Panc1 (cell line): ENCODE measurements around the gene NR2C2. TPM values are rescaled to one million over a fixed set of nuclear protein-coding genes. Genes with fewer than 3 reads are reported as not detected.

Source experiments
- ATAC-seq: fragments of 200-7000 bp; cut with Tn5 transposase; 2 replicates; pipeline ENCODE4 v1.9.1; 2020; ENCODE audit warnings: mild to moderate bottlenecking, moderate library complexity
- BruUV-seq: library from RNA; stranded (reverse); fragments of 400-500 nt; replicated peaks from 2 replicates; lab custom pipeline; 2021; lab: Mats Ljungman, UMichigan
- CTCF ChIA-PET: fragments of 300-600 bp; sonication (Branson Sonifier 250); formaldehyde crosslinking; loops from one replicate; lab custom pipeline; 2022; ENCODE audit warnings: antibody characterized with exemption; lab: Charles Lee
- POLR2A ChIA-PET: fragments of 300-600 bp; sonication (Branson Sonifier 250); formaldehyde crosslinking; loops from one replicate; lab custom pipeline; 2022; ENCODE audit warnings: antibody characterized with exemption; lab: Charles Lee
- DNase-seq: peaks from one replicate; pipeline ENCODE4 v3.0.0-alpha.2; 2010; ENCODE audit warnings: low read depth, low spot score
- H3K27ac ChIP-seq: 2 replicates; pipeline ENCODE4 v1.5.1; 2011; ENCODE audit warnings: mild to moderate bottlenecking, low read length, inconsistent platforms
- H3K27me3 ChIP-seq: fragments of 200-500 bp; sonication (Bioruptor generic); 2 replicates; pipeline ENCODE4 v1.6.0; 2014; ENCODE audit warnings: low read length, inconsistent platforms; ENCODE audit not compliant: control insufficient read depth, insufficient read depth
- H3K36me3 ChIP-seq: fragments of 200-500 bp; sonication (Bioruptor generic); 2 replicates; pipeline ENCODE4 v1.5.1; 2014; ENCODE audit warnings: inconsistent platforms, mild to moderate bottlenecking, low read length, moderate library complexity; ENCODE audit not compliant: control insufficient read depth, insufficient read depth
- H3K4me1 ChIP-seq: 2 replicates; pipeline ENCODE4 v1.5.1; 2011; ENCODE audit warnings: inconsistent platforms, mild to moderate bottlenecking, low read length, moderate library complexity; ENCODE audit not compliant: control insufficient read depth, insufficient read depth
- H3K4me3 ChIP-seq, 2 experiments: 2 replicates each; pipeline ENCODE4 v1.5.1; 2011 to 2012; ENCODE audit warnings: low read depth in 2 of 2, low read length in 2 of 2, mild to moderate bottlenecking in 2 of 2, inconsistent platforms in 1 of 2, moderate library complexity in 1 of 2
- H3K9me3 ChIP-seq: fragments of 200-500 bp; sonication (Bioruptor generic); 2 replicates; pipeline ENCODE4 v1.5.1; 2014; ENCODE audit warnings: low read depth, mild to moderate bottlenecking, inconsistent platforms, low read length, moderate library complexity; ENCODE audit not compliant: control insufficient read depth, insufficient read depth
- POLR2AphosphoS5 ChIP-seq: IDR thresholded peaks from 2 replicates; pipeline ENCODE4 v1.6.1; 2012; ENCODE audit warnings: mild to moderate bottlenecking, low read depth, low read length, moderate library complexity
- SIN3A ChIP-seq: IDR thresholded peaks from 2 replicates; pipeline ENCODE4 v1.6.1; 2012; ENCODE audit warnings: low read depth, mild to moderate bottlenecking, low read length, moderate library complexity, borderline replicate concordance; ENCODE audit not compliant: insufficient read depth
- TCF7L2 ChIP-seq: IDR thresholded peaks from 2 replicates; pipeline ENCODE4 v1.6.1; 2011; ENCODE audit warnings: mild to moderate bottlenecking, low read depth, low read length, inconsistent platforms
- in situ Hi-C: cut with HindIII; loops from 2 replicates; pipeline ENCODE4 v1.10.0; 2016; ENCODE audit warnings: low sequenced_read_pairs, low pct_unique_long_range_greater_than_20kb
- intact Hi-C: fragments of 100-400 bp; cut with micrococcal nuclease; formaldehyde crosslinking; loops from one replicate; pipeline ENCODE4 v1.10.0; 2022; ENCODE audit not compliant: unreplicated experiment
- total RNA-seq: library from RNA; stranded (reverse); gene quantifications from one replicate; pipeline ENCODE4 v1.2.1, GENCODE V29; 2021; ENCODE audit not compliant: unreplicated experiment
- TF ChIP-seq, protein P1 (sequence below): fragments of 450-650 bp; IDR thresholded peaks from 2 replicates; pipeline ENCODE4 v1.5.1; 2017; ENCODE audit warnings: mild to moderate bottlenecking
- TF ChIP-seq, protein P2 (sequence below), 2 experiments: IDR thresholded peaks; 2 replicates each; pipeline ENCODE4 v1.6.1; 2011 to 2012; ENCODE audit warnings: low read depth in 2 of 2, control low read depth in 1 of 2, low read length in 1 of 2, mild to moderate bottlenecking in 1 of 2, moderate library complexity in 1 of 2; ENCODE audit not compliant: insufficient read depth in 1 of 2

NR2C2 gene
- total RNA-seq, 1 experiment from 2014 or later, result 30.6 TPM

DNA sequence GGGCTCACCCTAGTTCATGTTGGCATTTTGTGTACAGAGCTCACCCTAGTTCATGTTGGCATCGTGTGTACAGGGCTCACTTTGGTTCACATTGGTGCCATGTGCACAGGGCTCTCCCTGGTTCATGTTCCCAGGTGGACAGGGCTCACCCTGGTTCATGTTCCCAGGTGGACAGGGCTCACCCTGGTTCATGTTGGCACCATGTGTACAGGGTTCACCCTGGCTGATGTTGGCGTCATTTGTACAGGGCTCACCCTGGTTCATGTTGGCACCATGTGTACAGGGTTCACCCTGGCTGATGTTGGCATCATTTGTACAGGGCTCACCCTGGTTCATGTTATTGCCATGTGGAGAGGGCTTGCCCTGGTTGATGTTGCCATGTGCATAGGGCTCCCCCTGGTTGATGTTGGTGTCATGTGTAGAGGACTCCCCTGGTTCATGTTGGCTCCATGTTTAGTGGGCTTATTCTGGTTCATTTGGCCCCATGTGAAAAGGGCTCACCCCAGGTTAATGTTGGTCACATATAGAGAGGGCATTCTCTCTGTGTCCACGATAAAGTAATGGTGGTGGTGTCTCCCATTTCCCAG is 31.7 kb upstream of the NR2C2 start:
- ChIA-PET CTCF (no interaction called here), POLR2A (no interaction called here)
- intact Hi-C loops (loop anchor here (5.0 kb wide), 1 partner anchor 58 kb away; no protein-coding TSS in a partner anchor), in situ Hi-C loops (no loop called here)
- no peaks in the 10 kb centered on the region for H3K4me1 ChIP-seq
- ATAC-seq, result no peak; the same call in 1 of the 2 replicates
- H3K27ac ChIP-seq, result no peak overlapping the region
- TF ChIP-seq TCF7L2 (no peak), SIN3A (no peak), POLR2AphosphoS5 (no peak)
- TF ChIP-seq, protein P1, sequence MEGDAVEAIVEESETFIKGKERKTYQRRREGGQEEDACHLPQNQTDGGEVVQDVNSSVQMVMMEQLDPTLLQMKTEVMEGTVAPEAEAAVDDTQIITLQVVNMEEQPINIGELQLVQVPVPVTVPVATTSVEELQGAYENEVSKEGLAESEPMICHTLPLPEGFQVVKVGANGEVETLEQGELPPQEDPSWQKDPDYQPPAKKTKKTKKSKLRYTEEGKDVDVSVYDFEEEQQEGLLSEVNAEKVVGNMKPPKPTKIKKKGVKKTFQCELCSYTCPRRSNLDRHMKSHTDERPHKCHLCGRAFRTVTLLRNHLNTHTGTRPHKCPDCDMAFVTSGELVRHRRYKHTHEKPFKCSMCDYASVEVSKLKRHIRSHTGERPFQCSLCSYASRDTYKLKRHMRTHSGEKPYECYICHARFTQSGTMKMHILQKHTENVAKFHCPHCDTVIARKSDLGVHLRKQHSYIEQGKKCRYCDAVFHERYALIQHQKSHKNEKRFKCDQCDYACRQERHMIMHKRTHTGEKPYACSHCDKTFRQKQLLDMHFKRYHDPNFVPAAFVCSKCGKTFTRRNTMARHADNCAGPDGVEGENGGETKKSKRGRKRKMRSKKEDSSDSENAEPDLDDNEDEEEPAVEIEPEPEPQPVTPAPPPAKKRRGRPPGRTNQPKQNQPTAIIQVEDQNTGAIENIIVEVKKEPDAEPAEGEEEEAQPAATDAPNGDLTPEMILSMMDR, result no peak
- TF ChIP-seq, protein P2, sequence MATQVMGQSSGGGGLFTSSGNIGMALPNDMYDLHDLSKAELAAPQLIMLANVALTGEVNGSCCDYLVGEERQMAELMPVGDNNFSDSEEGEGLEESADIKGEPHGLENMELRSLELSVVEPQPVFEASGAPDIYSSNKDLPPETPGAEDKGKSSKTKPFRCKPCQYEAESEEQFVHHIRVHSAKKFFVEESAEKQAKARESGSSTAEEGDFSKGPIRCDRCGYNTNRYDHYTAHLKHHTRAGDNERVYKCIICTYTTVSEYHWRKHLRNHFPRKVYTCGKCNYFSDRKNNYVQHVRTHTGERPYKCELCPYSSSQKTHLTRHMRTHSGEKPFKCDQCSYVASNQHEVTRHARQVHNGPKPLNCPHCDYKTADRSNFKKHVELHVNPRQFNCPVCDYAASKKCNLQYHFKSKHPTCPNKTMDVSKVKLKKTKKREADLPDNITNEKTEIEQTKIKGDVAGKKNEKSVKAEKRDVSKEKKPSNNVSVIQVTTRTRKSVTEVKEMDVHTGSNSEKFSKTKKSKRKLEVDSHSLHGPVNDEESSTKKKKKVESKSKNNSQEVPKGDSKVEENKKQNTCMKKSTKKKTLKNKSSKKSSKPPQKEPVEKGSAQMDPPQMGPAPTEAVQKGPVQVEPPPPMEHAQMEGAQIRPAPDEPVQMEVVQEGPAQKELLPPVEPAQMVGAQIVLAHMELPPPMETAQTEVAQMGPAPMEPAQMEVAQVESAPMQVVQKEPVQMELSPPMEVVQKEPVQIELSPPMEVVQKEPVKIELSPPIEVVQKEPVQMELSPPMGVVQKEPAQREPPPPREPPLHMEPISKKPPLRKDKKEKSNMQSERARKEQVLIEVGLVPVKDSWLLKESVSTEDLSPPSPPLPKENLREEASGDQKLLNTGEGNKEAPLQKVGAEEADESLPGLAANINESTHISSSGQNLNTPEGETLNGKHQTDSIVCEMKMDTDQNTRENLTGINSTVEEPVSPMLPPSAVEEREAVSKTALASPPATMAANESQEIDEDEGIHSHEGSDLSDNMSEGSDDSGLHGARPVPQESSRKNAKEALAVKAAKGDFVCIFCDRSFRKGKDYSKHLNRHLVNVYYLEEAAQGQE (IDR thresholded peaks at IDR 0.05; ENCODE audit: insufficient read depth in 1 of 2, low read depth in 2 of 2, low read length in 1 of 2), result no peak
- DNase-seq, result no peak
- no TSS peak for BruUV-seq
- H3K9me3 ChIP-seq, result no peaks in the 10 kb centered on the region
- H3K4me3 ChIP-seq, result no peak overlapping the region
- no peaks in the 10 kb centered on the region for H3K27me3 ChIP-seq
- no peaks in the 10 kb centered on the region for H3K36me3 ChIP-seq

DNA sequence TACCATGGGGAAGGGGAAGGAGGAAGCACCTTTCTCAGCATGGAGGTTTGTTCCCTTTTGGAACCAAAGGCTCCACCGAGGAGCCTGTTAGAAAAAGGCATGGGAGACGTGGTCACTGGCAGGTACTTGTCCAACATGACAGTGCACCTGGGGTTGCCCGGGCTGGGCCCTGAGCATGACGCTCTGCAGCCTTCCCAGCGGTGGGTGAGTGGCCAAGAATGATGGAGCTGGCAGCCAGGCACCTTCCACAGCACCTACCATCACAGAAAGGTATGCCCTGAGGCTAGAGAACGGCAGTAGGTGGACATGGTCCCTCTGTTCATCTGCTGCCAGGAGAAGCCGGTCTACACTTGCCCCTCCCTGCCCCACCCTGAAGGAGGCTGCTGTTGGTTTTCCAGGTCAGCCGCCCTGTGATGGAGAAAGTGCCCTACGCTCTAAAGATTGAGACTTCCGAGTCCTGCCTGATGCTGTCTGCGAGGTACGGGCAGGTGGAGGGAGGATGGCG is 29.0 kb upstream of the NR2C2 start:
- in situ Hi-C loops, result no loop called here
- CTCF ChIA-PET, result no interaction called here
- intact Hi-C loops, result loop anchor here (5.0 kb wide), 1 partner anchor 61 kb away; no protein-coding TSS in a partner anchor
- BruUV-seq, result no TSS peak
- ATAC-seq, result no peak
- H3K4me3 ChIP-seq, result no peak overlapping the region
- TF ChIP-seq SIN3A (no peak), POLR2AphosphoS5 (no peak), TCF7L2 (no peak)
- TF ChIP-seq, protein P2 (IDR thresholded peaks at IDR 0.05; ENCODE audit: insufficient read depth in 1 of 2, low read depth in 2 of 2, low read length in 1 of 2), result no peak
- TF ChIP-seq, protein P1, result no peak
- no peak overlapping the region for H3K27ac ChIP-seq
- no peaks in the 10 kb centered on the region for H3K27me3 ChIP-seq
- H3K9me3 ChIP-seq, result no peaks in the 10 kb centered on the region
- DNase-seq, result no peak
- no peaks in the 10 kb centered on the region for H3K36me3 ChIP-seq
- POLR2A ChIA-PET, result no interaction called here
- no peaks in the 10 kb centered on the region for H3K4me1 ChIP-seq
